ENCODE data around the gene HMCN2.

Gene HMCN2

DNA sequence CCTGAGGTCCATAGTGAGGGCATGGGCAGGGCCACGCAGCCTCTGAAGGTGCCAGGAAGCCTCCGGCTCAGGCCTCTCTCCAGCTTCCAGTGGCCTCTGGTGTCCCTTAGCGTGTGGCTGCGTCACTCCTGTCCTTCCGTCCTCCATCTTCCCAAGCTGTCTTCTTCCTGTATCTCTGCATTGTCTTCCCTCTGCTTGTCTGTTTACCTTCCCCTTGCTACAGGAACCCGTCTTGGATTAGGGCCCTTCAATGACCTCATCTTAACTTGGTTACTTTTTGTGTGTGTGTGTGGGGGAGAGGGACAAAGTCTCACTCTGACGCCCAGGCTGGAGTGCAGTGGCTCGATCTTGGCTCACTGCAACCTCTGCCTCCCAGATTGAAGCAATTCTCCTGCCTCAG, 193.6 kb downstream of the HMCN2 start:
- DNase-seq = no peak

- no peak for DNase-seq
Observed at GRCh38 chr9:130459941-130460669, 194.5 kb downstream of the HMCN2 start.

DNA sequence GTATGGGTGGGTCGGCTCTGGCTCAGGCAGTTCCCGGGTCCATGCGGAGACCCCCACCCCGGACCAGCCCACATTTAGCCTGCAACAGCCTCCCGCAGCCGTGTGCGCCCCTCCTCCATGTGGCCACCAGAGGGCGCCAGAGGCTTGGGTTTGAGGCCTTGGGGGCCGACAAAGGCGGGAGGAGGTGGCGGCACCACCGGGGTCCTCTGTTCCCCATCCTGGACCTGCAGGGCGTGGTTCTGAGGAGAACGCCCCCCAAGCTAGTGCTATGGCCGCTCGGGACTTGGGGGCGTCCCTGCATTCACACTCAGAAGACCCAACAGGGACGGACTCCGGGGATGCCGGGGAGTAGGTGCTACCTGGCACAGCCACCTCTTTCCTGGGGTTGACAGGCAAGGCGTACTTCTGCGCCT, 195.7 kb downstream of the HMCN2 start:
- peak; percentile 76 for DNase-seq

DNA sequence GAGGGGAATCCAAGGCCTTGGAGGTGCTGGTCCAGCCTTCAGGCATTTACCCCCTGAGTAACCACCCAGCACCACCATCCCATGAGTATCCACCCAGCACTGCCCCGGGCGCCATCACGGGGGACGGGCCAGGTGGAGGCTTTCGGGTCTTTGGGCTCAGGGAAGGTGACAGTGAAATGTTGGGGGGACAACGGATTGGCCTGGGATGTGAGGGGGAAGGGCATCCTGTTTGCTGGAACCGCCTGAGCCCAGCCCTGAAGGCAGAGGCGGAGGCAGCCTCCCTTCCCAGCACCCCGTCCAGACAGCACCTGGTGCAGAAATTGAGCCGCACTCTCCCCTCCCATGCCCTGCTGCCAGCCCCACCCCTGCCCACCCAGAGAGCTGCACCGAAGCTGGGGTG, 196.2 kb downstream of the HMCN2 start:
- DNase-seq = no peak

DNA sequence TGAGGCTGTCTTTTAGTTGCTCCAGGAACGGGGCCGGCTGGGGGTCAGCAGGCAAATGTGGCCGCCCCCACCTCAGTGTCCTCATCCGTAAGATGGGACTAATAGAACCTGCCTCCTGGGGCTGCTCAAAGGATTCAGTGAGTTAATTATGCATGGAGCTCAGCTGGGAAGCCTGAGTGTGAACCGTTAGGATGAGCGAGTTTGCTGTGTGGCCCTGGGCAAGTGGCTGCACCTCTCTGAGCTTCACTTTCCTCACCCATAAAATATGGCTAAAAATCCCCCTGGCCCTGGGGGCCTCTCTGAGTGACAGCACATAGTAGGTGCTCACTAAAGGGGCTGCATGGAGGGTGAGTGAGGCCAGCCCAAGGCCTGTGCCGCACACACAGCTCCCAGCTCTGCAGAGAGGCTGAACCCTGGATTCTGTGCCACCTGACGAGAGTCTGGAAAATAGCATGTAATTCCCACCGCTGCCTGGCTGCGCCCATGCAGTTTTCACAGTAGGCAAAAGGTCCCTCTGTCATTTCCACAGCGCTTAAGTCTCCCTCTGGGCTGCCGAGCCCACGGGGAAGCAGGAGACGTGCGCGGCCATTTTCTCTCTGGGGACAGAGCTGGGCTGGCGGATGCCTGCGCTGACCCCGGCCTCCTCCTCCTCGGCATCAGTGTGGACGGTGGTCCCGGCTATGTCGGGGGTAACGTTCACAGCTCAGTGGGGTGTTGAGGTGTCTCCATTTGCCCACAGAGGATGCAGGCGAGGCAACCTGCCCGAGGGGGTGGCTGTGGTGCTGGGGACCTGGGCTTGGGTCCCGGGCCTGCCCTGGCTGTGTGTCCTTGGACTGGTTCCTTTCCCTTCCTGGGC, 197.4 kb downstream of the HMCN2 start:
- peak; percentile 68 for DNase-seq

GRCh38 chr9:130463763-130464745, 198.5 kb downstream of the HMCN2 start:
- no peak for DNase-seq

DNA sequence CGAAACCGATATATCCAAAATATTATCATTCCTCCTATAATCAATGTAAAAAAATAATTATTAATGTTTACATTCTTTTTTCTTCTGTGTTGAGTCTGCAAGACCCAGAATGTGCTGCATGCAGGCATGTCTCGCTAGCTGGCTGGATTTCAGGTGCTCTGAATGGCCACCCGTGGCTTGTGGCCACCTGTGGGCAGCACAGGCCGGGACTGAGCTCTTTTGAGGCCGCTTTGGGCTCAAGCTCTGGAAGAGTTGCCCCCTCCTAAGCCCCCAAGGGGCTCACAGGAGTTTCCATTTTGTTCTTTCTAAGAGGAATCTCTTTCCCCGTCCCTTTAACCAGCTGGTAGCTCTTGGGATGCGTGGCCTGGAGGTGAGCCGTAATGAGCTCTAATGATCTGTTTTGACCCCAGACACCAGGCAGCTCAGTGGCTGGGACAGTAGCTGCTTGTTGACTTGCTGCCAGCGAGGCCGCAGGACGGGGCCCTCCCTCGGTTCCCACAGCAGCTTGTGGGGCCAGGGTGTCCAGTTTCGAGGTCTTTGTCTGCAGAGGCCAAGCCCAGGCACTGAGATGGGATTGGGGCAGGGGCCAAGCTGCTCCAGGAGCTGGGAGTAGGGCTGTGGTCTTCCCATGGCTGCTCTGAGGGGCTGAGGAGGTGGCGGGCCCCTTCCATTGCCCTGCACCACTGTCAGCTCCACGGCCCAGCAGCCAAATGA, 200.0 kb downstream of the HMCN2 start:
- DNase-seq = peak; percentile 65

GRCh38 chr9:130466537-130467217, 201.1 kb downstream of the HMCN2 start:
- DNase-seq = peak; percentile 91

- peak; percentile 99 for DNase-seq
Observed at GRCh38 chr9:130467316-130467715, 201.8 kb downstream of the HMCN2 start.

GRCh38 chr9:130468566-130468965, 203.0 kb downstream of the HMCN2 start:
- DNase-seq = no peak

DNA sequence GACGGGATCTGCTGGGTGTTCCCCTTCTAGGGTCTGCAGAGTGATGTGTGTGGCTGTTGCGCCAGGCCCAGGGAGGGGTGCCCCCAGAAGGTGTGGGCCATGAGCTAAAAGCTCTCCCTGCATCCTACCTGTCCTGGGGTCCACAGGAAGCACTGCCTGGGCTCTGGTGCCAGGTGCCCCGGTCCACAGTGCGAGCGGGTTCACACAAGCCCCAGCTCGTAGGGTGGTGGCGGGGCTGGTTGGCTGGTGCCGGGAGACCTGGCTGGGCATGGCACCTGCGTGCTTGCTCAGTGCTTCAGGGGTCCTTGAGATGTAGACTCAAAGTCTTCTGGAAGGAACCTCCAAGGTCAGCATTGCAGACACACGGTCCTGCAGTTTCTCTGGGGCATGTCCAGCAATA, 204.7 kb downstream of the HMCN2 start:
- no peak for DNase-seq

- no peak for DNase-seq
Observed at GRCh38 chr9:130470950-130471349, 205.4 kb downstream of the HMCN2 start.

GRCh38 chr9:130471411-130472183, 206.0 kb downstream of the HMCN2 start:
- peak; percentile 68 for DNase-seq

GRCh38 chr9:130472184-130472705, 206.7 kb downstream of the HMCN2 start:
- DNase-seq = no peak

DNA sequence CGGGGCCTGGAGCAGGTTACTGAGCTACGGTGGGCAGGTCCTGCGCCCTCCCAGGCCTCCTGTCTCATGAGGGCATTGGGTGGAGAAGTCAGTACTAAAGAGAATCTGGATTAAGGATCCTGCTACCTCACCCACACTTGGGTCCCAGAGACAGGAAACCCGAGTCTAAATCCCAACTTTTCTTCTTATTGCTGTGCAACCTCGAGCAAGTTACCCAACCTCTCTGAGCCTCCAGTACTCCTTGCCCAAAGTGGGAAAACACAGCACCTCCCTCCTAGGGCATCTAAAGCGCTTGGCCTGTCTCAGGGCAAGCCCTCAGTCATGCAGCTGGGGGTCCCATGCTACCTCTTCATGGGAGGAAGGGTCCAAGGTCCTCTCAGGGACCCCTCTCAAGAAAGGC, 207.4 kb downstream of the HMCN2 start:
- no peak for DNase-seq

DNA sequence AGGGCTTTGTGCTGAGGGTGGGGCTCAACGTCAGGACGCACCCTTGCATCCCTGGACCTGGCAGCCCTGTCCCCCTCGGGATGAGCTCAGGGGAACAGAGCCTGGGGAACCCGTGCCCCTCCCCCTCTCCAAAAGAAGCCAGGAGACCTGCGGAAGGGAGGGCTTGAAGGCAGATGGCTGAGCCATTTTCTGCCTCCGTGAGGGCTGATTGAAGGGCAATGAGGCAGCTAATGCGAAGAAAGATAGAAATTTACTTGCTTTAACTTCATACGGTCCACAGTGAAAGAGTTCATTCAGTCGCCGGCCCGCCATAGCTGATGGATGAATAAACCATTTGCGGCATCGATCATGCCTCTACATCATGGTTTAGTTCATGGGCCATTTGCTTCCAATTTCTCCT, 208.0 kb downstream of the HMCN2 start:
- peak; percentile 60 for DNase-seq

- DNase-seq = no peak
Observed at GRCh38 chr9:130474106-130474505, 208.5 kb downstream of the HMCN2 start.

- DNase-seq = no peak
Observed at GRCh38 chr9:130476151-130476730, 210.7 kb downstream of the HMCN2 start.

- DNase-seq = no peak
Observed at GRCh38 chr9:130477564-130477963, 212.0 kb downstream of the HMCN2 start.

DNA sequence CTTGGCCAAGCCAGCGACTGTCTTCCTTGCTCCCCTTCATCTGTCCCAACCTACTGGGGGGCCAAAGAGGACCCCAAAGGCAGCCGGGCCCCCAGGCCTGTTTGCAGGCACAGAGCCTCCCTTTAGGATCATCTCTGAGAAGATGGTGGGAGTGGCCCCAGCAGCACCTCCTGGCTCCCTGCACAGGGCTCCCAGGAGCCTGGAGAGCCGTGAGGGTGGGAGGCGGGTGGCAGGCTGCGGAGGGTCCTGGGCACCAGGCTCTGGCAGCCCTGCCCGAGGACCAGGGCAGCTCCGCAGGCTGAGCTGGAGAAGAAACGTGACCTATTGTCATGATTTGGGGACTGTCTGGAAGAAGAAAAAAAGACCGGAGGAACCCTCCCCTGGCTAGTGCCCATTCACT, 212.6 kb downstream of the HMCN2 start:
- no peak for DNase-seq

Data from NCI-H69 (cell line).